BE2C (cell line): Measurements from ENCODE around the gene ARHGAP18.

Experiments used
- DNase-seq: peaks from one replicate; pipeline ENCODE4 v3.0.0-alpha.2; 2020
- H3K27me3 ChIP-seq: fragments of 250-450 bp; sonication (Bioruptor Pico); 2 replicates; pipeline ENCODE4 v1.5.1; 2020; ENCODE audit warnings: mild to moderate bottlenecking
- H3K36me3 ChIP-seq: fragments of 250-450 bp; sonication (Bioruptor Pico); 2 replicates; pipeline ENCODE4 v1.5.1; 2020; ENCODE audit warnings: mild to moderate bottlenecking
- H3K4me1 ChIP-seq: fragments of 250-450 bp; sonication (Bioruptor Pico); 2 replicates; pipeline ENCODE4 v1.5.1; 2020
- H3K4me3 ChIP-seq: 2 replicates; pipeline ENCODE4 v1.5.1; 2011; ENCODE audit warnings: low read depth, low read length
- H3K9me3 ChIP-seq: fragments of 250-450 bp; sonication (Bioruptor Pico); 2 replicates; pipeline ENCODE4 v1.5.1; 2020
- TF ChIP-seq, protein P1 (sequence below): IDR thresholded peaks from 2 replicates; pipeline ENCODE4 v1.5.1; 2012; ENCODE audit warnings: mild to moderate bottlenecking, low read depth, low read length

ARHGAP18 gene

DNA sequence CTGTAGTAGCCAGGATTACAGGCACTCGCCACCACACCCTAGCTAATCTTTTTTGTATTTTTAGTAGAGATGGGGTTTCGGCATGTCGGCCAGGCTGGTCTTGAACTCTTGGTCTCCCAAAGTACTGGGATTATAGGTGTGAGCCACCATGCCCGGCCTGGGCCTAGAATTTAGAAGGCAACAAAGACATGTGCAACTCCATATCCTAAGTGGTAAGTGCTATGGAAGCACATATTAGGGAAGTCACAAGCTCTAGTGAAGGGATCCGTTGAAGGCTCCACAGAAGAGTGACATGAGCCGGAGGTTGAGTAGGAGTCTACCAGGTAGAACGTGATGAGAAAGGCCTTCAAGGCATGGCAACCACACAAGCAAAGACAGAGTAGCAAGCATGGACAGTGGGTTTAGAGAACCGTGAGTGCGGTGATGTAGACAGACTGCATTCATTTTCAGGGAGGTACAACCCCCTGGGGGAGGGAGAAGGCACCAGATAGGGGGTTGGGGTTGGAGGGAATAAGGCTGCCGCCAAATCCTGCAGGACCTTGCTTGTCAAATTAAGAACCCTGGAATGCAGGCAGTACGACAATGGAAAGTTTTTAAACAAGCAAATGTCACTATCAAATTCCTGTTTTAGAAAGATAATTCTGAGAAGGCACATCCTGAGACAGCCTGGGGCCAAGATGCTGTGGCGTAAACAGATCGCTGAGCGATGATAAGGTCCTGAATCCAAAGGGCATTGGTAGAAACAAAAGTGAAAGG, 50.2 kb downstream of the ARHGAP18 start:
- no peaks in the 10 kb centered on the region for H3K36me3 ChIP-seq
- no peak overlapping the region for H3K4me3 ChIP-seq
- no peak for DNase-seq
- H3K9me3 ChIP-seq: no peaks in the 10 kb centered on the region
- H3K4me1 ChIP-seq: no peaks in the 10 kb centered on the region
- no peaks in the 10 kb centered on the region for H3K27me3 ChIP-seq
- TF ChIP-seq, protein P1, sequence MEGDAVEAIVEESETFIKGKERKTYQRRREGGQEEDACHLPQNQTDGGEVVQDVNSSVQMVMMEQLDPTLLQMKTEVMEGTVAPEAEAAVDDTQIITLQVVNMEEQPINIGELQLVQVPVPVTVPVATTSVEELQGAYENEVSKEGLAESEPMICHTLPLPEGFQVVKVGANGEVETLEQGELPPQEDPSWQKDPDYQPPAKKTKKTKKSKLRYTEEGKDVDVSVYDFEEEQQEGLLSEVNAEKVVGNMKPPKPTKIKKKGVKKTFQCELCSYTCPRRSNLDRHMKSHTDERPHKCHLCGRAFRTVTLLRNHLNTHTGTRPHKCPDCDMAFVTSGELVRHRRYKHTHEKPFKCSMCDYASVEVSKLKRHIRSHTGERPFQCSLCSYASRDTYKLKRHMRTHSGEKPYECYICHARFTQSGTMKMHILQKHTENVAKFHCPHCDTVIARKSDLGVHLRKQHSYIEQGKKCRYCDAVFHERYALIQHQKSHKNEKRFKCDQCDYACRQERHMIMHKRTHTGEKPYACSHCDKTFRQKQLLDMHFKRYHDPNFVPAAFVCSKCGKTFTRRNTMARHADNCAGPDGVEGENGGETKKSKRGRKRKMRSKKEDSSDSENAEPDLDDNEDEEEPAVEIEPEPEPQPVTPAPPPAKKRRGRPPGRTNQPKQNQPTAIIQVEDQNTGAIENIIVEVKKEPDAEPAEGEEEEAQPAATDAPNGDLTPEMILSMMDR: no peak

DNA sequence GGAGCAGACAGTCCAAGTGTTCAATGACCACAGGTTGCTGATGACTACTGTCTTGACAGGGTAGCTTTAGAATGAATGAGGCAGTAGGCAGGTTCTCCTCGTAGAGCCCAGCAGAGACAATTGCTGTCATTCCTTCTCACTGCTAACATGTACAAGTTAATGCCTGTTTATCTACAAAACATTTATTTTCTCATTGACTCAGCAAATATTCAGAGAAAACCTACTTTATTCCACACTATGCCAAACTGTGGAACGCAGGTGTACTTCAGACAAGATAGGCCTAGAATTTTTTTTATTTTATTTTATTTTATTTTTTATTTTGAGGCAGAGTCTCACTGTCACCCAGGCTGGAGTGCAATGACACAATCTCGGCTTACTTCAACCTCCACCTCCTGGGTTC, 50.8 kb downstream of the ARHGAP18 start:
- no peak overlapping the region for H3K4me3 ChIP-seq
- no peaks in the 10 kb centered on the region for H3K9me3 ChIP-seq
- no peaks in the 10 kb centered on the region for H3K36me3 ChIP-seq
- H3K27me3 ChIP-seq: no peaks in the 10 kb centered on the region
- H3K4me1 ChIP-seq: no peaks in the 10 kb centered on the region
- DNase-seq: no peak
- TF ChIP-seq, protein P1: no peak

DNA sequence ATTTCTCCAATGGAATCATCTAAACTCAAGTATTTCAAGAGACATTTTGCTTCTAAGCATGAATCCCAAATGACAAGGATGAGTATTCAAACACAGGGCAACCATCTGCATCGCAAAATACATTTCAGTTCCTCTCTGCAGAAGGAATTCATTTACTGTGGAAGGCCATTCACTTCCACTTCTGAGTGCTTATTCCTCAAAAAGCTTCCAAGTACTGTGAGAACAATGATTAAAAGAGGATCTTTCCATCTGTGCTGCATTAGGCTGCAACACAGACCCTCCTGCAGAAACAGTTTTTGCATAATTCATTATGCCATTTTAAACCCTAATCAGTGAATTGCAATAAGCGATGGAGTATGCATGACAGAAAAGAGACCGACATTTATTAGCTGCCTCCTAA, 52.5 kb downstream of the ARHGAP18 start:
- Histone ChIP-seq H3K36me3 (no peaks in the 10 kb centered on the region), H3K27me3 (no peaks in the 10 kb centered on the region), H3K4me3 (no peak overlapping the region), H3K9me3 (no peaks in the 10 kb centered on the region), H3K4me1 (no peaks in the 10 kb centered on the region)
- TF ChIP-seq, protein P1: no peak
- DNase-seq: no peak

DNA sequence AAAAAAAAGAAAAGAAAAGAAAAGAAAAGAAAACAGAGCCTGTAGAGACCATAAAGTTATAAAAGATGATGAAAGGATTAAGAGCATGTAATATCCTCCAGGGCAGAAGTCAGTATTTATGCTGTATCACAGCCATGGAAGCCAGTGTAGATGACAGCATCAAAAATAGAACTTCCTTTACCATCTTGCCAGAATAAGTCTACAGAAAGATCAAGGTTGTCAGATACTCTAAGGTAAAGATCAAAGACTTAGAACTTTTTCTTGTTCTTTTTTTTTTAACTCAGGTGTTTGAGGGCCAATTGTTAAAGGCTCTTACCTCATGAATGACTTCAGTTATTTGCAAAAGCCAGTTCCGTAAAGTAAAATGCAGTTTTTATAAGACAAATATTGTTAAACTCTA, 54.6 kb downstream of the ARHGAP18 start:
- no peak for DNase-seq
- TF ChIP-seq, protein P1: no peak
- Histone ChIP-seq H3K36me3 (no peaks in the 10 kb centered on the region), H3K4me3 (no peak overlapping the region), H3K9me3 (no peaks in the 10 kb centered on the region), H3K4me1 (no peaks in the 10 kb centered on the region), H3K27me3 (no peaks in the 10 kb centered on the region)

DNA sequence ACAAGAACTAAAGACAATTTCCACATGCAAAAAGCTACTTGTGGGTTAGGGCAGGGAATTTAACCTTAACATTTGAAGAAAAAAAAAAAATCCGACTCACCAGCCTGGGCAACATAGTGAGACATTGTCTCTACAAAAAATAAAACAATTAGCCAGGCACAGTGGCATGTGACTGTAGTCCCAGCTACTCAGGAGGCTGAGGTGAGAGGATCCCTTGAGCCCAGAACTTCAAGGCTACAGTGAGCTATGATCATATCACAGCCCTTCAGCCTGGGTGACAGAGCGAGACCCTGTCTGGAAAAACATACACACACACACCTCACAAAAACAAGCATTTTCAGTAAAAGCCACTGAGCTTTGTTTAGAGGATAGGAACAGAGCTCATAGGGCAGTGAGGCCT, 56.2 kb downstream of the ARHGAP18 start:
- H3K4me1 ChIP-seq: no peaks in the 10 kb centered on the region
- H3K27me3 ChIP-seq: no peaks in the 10 kb centered on the region
- DNase-seq: no peak
- no peaks in the 10 kb centered on the region for H3K9me3 ChIP-seq
- H3K36me3 ChIP-seq: no peaks in the 10 kb centered on the region
- no peak overlapping the region for H3K4me3 ChIP-seq
- TF ChIP-seq, protein P1: no peak

DNA sequence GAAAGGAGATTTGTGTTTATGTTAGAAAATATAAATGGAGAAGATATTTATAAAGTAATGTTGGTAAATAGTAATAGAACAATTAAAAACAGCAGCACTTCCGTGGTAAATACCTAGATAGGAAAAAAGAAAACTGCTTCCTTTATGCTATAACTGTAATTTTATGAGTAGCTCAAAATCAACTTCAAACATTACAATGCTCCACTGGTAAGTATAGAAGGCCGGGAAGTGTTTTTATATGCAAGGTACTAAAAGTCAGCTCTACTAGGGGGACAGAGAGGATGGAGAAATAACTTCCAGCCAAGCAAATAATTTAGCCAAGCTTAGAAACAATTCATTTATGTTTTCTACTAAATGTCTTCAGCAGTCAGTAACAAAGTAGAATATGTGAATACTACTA, 56.7 kb downstream of the ARHGAP18 start:
- Histone ChIP-seq H3K4me3 (no peak overlapping the region), H3K36me3 (no peaks in the 10 kb centered on the region), H3K27me3 (no peaks in the 10 kb centered on the region), H3K9me3 (no peaks in the 10 kb centered on the region), H3K4me1 (no peaks in the 10 kb centered on the region)
- TF ChIP-seq, protein P1: no peak
- no peak for DNase-seq
